Stomach (tissue), 9 donors: ENCODE results near the gene NRP1. TPM values are rescaled to one million over a fixed set of nuclear protein-coding genes. Genes with fewer than 3 reads are reported as not detected.

Experiments used
- DNase-seq, 2 donors: peaks; one replicate each; pipeline versions ENCODE4 v3.0.0 to v3.0.0-alpha.2; 2013 to 2019
- H3K27ac ChIP-seq, 5 donors: fragments of 200-600 bp in 4 of 5; sonication (generic) in 4 of 5; one replicate each; pipeline ENCODE4 v1.5.1; 2013 to 2019; ENCODE audit warnings: mild to moderate bottlenecking in 1 of 5, moderate library complexity in 1 of 5
- H3K27me3 ChIP-seq, 3 donors: fragments of 200-600 bp; sonication (generic); one replicate each; pipeline ENCODE4 v1.5.1; 2017 to 2019; ENCODE audit warnings: mixed run types in 1 of 3
- H3K36me3 ChIP-seq, 4 donors: fragments of 200-600 bp; sonication (generic); 1 replicate in 3 of 4; 2 replicates in 1 of 4; pipeline ENCODE4 v1.5.1; 2016 to 2019
- H3K4me1 ChIP-seq, 4 donors: fragments of 200-600 bp; sonication (generic); one replicate each; pipeline ENCODE4 v1.5.1; 2016 to 2019
- H3K4me3 ChIP-seq, 4 donors: fragments of 200-600 bp; sonication (generic) in 3 of 4; one replicate each; pipeline ENCODE4 v1.5.1; 2016 to 2019; ENCODE audit warnings: mild to moderate bottlenecking in 1 of 4
- H3K9me3 ChIP-seq, 4 donors: fragments of 200-600 bp; sonication (generic); one replicate each; pipeline ENCODE4 v1.5.1; 2016 to 2019
- EP300 ChIP-seq: sonication (generic); formaldehyde crosslinking; IDR thresholded peaks from one replicate; pipeline ENCODE4 v1.6.1; 2017; ENCODE audit warnings: antibody characterized with exemption
- POLR2A ChIP-seq, 4 donors: fragments of 450-650 bp; IDR thresholded peaks; one replicate each; pipeline ENCODE4 v1.6.1; 2016; ENCODE audit warnings: antibody characterized with exemption in 4 of 4, control low read depth in 2 of 4, mild to moderate bottlenecking in 1 of 4, moderate library complexity in 1 of 4
- POLR2AphosphoS5 ChIP-seq, 3 donors: sonication (generic); formaldehyde crosslinking; IDR thresholded peaks; one replicate each; pipeline ENCODE4 v1.6.1; 2016; ENCODE audit warnings: antibody characterized with exemption in 3 of 3
- WGBS, 5 donors: extraction: QIAGEN DNeasy Blood & Tissue Kit in 3 of 5; methylation state at CpG; one replicate each; pipeline versions ENCODE4 v1.1.5 to v1.1.7; 2013 to 2018; 5-methylcytosine and 5-hydroxymethylcytosine counted together
- intact Hi-C: fragments of 100-400 bp; cut with DNase I; formaldehyde crosslinking; loops from one replicate; pipeline ENCODE4 v1.15.1; 2023; ENCODE audit warnings: low total_unique reads
- polyA plus RNA-seq, 3 donors: library from polyadenylated mRNA; stranded (reverse); fragments of 200-250 nt; gene quantifications; one replicate each; pipeline ENCODE4 v1.2.3, GENCODE V29; 2013
- total RNA-seq, 5 donors: library from RNA; depleted of rRNA; stranded (reverse); fragments of >200 nt; gene quantifications; one replicate each; pipeline versions ENCODE4 v1.1.0 to v1.2.3, GENCODE V29; 2014 to 2016
- TF ChIP-seq, protein P1 (sequence below), 7 experiments: fragments of 450-650 bp in 4 of 7; fragments of 200-600 bp in 3 of 7; sonication (generic) in 3 of 7; IDR thresholded peaks; one replicate each; pipeline ENCODE4 v1.5.1; 2016 to 2019; ENCODE audit warnings: antibody characterized with exemption in 7 of 7, control low read depth in 2 of 7, mild to moderate bottlenecking in 1 of 7
- donor health status: healthy with polysubstance abuse.
- donor health status: Bipolar disorder and iron deficiency.
- donor health status: healthy.

Gene NRP1
- total and polyA plus RNA-seq, 8 donors, result 4.6 to 94.7 (median 13.0) TPM

DNA sequence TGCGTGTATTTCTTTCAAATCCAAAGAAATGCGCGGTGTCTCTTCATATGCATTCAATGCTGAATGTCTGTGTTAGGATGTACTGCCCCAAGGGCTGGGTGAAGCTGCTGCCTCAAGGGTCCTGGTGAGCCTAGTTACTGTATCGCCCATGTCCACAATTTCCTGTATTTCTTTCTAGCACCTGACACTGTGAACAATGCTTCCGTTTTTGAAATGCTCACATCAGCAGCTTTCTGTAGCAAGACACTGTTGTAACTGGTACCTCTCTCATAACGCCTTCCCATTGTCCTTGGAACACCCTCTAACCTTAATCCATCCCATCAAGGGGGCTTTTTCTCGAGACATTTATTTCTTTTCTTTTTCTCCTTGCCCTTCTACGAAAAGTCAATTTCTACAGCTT lies 25.1 kb downstream of the NRP1 start:
- peaks cover 0 to 8% (median 0%) of the 10 kb centered on the region in 4 donors for H3K36me3 ChIP-seq
- peaks cover 9 to 36% (median 18%) of the 10 kb centered on the region in 4 donors for H3K4me1 ChIP-seq
- 70 to 88% (median 80%) methylated on average over 8 of the region's 8 CpGs for WGBS, 5 donors
- H3K4me3 ChIP-seq, result no peak overlapping the region
- H3K27me3 ChIP-seq, result no peaks in the 10 kb centered on the region
- H3K27ac ChIP-seq, result no peak overlapping the region
- no peak for DNase-seq
- no peaks in the 10 kb centered on the region for H3K9me3 ChIP-seq
- intact Hi-C loops, result no loop called here
- TF ChIP-seq POLR2AphosphoS5 (IDR thresholded peaks at IDR 0.05) (no peak), POLR2A (IDR thresholded peaks at IDR 0.05) (no peak), EP300 (no peak)
- TF ChIP-seq, protein P1, sequence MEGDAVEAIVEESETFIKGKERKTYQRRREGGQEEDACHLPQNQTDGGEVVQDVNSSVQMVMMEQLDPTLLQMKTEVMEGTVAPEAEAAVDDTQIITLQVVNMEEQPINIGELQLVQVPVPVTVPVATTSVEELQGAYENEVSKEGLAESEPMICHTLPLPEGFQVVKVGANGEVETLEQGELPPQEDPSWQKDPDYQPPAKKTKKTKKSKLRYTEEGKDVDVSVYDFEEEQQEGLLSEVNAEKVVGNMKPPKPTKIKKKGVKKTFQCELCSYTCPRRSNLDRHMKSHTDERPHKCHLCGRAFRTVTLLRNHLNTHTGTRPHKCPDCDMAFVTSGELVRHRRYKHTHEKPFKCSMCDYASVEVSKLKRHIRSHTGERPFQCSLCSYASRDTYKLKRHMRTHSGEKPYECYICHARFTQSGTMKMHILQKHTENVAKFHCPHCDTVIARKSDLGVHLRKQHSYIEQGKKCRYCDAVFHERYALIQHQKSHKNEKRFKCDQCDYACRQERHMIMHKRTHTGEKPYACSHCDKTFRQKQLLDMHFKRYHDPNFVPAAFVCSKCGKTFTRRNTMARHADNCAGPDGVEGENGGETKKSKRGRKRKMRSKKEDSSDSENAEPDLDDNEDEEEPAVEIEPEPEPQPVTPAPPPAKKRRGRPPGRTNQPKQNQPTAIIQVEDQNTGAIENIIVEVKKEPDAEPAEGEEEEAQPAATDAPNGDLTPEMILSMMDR (IDR thresholded peaks at IDR 0.05), result no peak

DNA sequence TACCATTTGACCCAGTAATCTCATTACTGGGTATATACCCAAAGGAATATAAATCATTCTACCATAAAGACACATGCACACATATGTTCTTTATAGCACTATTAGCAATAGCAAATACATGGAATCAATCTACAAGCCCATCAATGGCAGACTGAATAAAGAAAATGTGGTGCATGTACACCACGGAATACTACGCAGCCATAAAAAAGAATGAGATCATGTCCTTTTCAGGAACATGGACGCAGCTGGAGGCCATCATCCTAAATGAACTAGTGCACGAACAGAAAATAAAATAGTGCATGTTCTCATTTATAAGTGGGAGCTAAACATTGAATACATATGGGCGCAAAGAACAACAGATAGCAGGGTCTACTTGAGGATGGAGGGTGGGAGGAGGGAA lies 26.6 kb downstream of the NRP1 start:
- WGBS, 5 donors, result 96 to 99% (median 97%) methylated on average over 5 of the region's 5 CpGs
- intact Hi-C loops, result no loop called here
- Histone ChIP-seq H3K4me3 (no peak overlapping the region), H3K27me3 (no peaks in the 10 kb centered on the region), H3K9me3 (no peaks in the 10 kb centered on the region), H3K4me1 (peaks cover 5 to 37% (median 14%) of the 10 kb centered on the region in 4 donors), H3K27ac (no peak overlapping the region), H3K36me3 (peaks cover 0 to 8% (median 0%) of the 10 kb centered on the region in 4 donors)
- DNase-seq, result no peak
- no peak for TF ChIP-seq POLR2AphosphoS5 (IDR thresholded peaks at IDR 0.05)
- TF ChIP-seq, protein P1 (IDR thresholded peaks at IDR 0.05), result no peak
- no peak for TF ChIP-seq POLR2A (IDR thresholded peaks at IDR 0.05)

DNA sequence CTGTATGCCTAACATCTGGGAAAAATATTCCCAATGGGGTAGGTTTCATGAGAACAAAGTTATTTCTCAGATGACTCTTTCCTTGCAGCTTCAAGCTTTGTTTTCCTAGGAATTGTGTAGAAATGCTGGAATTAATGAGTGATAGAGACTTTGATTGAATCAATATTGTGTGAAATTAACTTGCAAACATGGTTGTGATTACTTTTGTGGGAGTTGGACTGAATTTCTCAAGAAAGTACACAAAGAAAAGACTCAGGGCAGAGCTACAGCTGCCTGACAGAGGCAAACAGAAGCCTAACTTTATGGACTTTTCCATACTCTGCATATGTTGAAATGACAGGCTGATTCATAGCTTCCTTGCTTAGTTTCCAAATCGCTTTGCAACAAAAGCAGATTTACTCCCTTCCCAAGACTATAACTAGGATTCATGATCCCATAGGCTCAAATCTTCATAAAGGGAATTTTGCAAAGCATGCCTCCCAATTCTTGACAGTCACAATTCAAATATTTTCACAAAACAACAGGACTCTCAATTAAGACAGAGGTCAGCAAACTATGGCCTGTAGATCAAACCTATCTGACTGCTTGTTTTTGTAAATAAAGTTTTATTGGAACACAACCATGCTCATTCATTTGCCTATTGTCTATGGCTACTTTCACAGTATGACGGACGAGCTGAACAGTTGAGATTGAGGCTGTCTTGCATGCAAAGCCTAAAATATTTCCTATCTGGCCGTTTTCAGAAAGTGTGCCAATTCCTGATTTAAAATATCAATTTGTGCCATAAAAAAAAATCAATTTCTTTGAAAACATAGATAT lies 27.6 kb downstream of the NRP1 start:
- peak in 1 of 2 donors; percentile 57 for DNase-seq
- intact Hi-C loops, result no loop called here
- H3K27me3 ChIP-seq, result no peaks in the 10 kb centered on the region
- peaks cover 0 to 8% (median 0%) of the 10 kb centered on the region in 4 donors for H3K36me3 ChIP-seq
- 67 to 74% (median 70%) methylated on average over 4 of the region's 4 CpGs for WGBS, 5 donors
- H3K9me3 ChIP-seq, result no peaks in the 10 kb centered on the region
- H3K4me1 ChIP-seq, result peaks cover 7 to 46% (median 15%) of the 10 kb centered on the region in 4 donors
- peak overlapping the region in 3 of 5 donors; percentile 5 to 57 (median 50) for H3K27ac ChIP-seq
- no peak overlapping the region for H3K4me3 ChIP-seq
- TF ChIP-seq POLR2A (IDR thresholded peaks at IDR 0.05) (no peak), EP300 (no peak), POLR2AphosphoS5 (IDR thresholded peaks at IDR 0.05) (no peak)
- TF ChIP-seq, protein P1 (IDR thresholded peaks at IDR 0.05), result no peak

DNA sequence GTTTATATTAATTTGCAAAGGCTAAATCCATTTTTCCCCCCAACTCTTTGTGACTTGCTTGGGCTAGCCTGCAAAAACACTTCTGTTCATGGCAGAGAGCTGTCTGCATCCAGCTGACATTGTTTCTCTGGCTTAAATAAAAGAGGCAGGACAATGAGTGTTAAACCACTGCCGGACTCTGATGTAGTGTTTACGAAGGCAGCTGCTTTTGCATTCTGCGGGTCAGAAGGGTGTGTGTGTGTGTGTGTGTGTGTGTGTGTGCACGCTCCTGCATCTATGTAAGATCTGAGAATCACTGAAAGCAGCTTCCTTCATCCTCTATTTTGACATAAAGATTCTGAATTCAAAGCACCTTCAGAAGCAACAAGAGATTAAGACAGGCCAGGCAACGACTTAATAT lies 28.3 kb downstream of the NRP1 start:
- peak in 1 of 2 donors; percentile 50 for DNase-seq
- Histone ChIP-seq H3K9me3 (no peaks in the 10 kb centered on the region), H3K36me3 (peaks cover 0 to 8% (median 0%) of the 10 kb centered on the region in 4 donors), H3K27ac (peak overlapping the region in 3 of 5 donors; percentile 5 to 57 (median 50)), H3K4me3 (no peak overlapping the region), H3K27me3 (no peaks in the 10 kb centered on the region), H3K4me1 (peaks cover 7 to 43% (median 19%) of the 10 kb centered on the region in 4 donors)
- 19 to 37% (median 31%) methylated on average over 5 of the region's 5 CpGs for WGBS, 5 donors
- TF ChIP-seq, protein P1 (IDR thresholded peaks at IDR 0.05), result no peak
- no peak for TF ChIP-seq POLR2AphosphoS5 (IDR thresholded peaks at IDR 0.05)
- TF ChIP-seq POLR2A (IDR thresholded peaks at IDR 0.05), result no peak
- TF ChIP-seq EP300, result no peak
- intact Hi-C loops, result no loop called here
